ENCODE results near the gene BBX. TPM values are rescaled to one million over a fixed set of nuclear protein-coding genes. Genes with fewer than 3 reads are reported as not detected.

The BBX gene
- total RNA-seq, 2 experiments from 2014 or later = 42.9 to 48.0 TPM

GRCh38 chr3:107767897-107768605 is 245.3 kb downstream of the BBX start:
- ChIA-PET POLR2A (no interaction called here), CTCF (no interaction called here)

- POLR2A ChIA-PET = no interaction called here
- CTCF ChIA-PET = no interaction called here
Measured at GRCh38 chr3:107769882-107770281, 247.1 kb downstream of the BBX start.

- CTCF ChIA-PET = no interaction called here
- POLR2A ChIA-PET = no interaction called here
Measured at GRCh38 chr3:107772016-107772415, 249.3 kb downstream of the BBX start.

GRCh38 chr3:107775974-107776373 is 253.2 kb downstream of the BBX start:
- POLR2A ChIA-PET = no interaction called here
- CTCF ChIA-PET = no interaction called here

- ChIA-PET POLR2A (no interaction called here), CTCF (no interaction called here)
Measured at GRCh38 chr3:107781253-107781652, 258.5 kb downstream of the BBX start.

GRCh38 chr3:107782054-107782453 is 259.3 kb downstream of the BBX start:
- POLR2A ChIA-PET = no interaction called here

GRCh38 chr3:107790612-107791011 is 267.9 kb downstream of the BBX start:
- CTCF ChIA-PET = no interaction called here

More at GRCh38 chr3:107782054-107782453, 259.3 kb downstream of the BBX start:
- CTCF ChIA-PET = no interaction called here

GRCh38 chr3:107791027-107791426 is 268.3 kb downstream of the BBX start:
- ChIA-PET CTCF (interaction anchor here (0.9 kb wide), 1 partner anchor 81 kb away, joined by 3 read pairs; no protein-coding TSS in a partner anchor), POLR2A (no interaction called here)

More at GRCh38 chr3:107790612-107791011, 267.9 kb downstream of the BBX start:
- POLR2A ChIA-PET = no interaction called here

GRCh38 chr3:107791450-107791849 is 268.7 kb downstream of the BBX start:
- ChIA-PET POLR2A (no interaction called here), CTCF (interaction anchor here (0.9 kb wide), 1 partner anchor 81 kb away, joined by 3 read pairs; no protein-coding TSS in a partner anchor)

GRCh38 chr3:107794664-107795443 is 272.1 kb downstream of the BBX start:
- CTCF ChIA-PET = no interaction called here
- POLR2A ChIA-PET = no interaction called here

- ChIA-PET POLR2A (interaction anchor here (0.6 kb wide), 1 partner anchor 682 kb away, joined by 6 read pairs; no protein-coding TSS in a partner anchor), CTCF (no interaction called here)
Measured at GRCh38 chr3:107795514-107796094, 272.8 kb downstream of the BBX start.

GRCh38 chr3:107796791-107797190 is 274.0 kb downstream of the BBX start:
- CTCF ChIA-PET = no interaction called here
- POLR2A ChIA-PET = no interaction called here

- CTCF ChIA-PET = no interaction called here
- POLR2A ChIA-PET = no interaction called here
Measured at GRCh38 chr3:107797586-107797985, 274.8 kb downstream of the BBX start.

- CTCF ChIA-PET = no interaction called here
- POLR2A ChIA-PET = no interaction called here
Measured at GRCh38 chr3:107798381-107798780, 275.6 kb downstream of the BBX start.

GRCh38 chr3:107800710-107801109 is 277.9 kb downstream of the BBX start:
- ChIA-PET POLR2A (no interaction called here), CTCF (no interaction called here)

- CTCF ChIA-PET = no interaction called here
- POLR2A ChIA-PET = no interaction called here
Measured at GRCh38 chr3:107803170-107803569, 280.4 kb downstream of the BBX start.

GRCh38 chr3:107806021-107806420 is 283.3 kb downstream of the BBX start:
- ChIA-PET POLR2A (no interaction called here), CTCF (no interaction called here)

GRCh38 chr3:107806536-107806935 is 283.8 kb downstream of the BBX start:
- CTCF ChIA-PET = no interaction called here
- POLR2A ChIA-PET = no interaction called here

- POLR2A ChIA-PET = no interaction called here
- CTCF ChIA-PET = interaction anchor here (0.9 kb wide), 1 partner anchor 9 kb away, joined by 3 read pairs; no protein-coding TSS in a partner anchor
Measured at GRCh38 chr3:107810171-107811071, 287.7 kb downstream of the BBX start.

GRCh38 chr3:107813026-107813425 is 290.3 kb downstream of the BBX start:
- ChIA-PET CTCF (no interaction called here), POLR2A (no interaction called here)
